Fibroblast of skin of right quadriceps (primary cell): ENCODE data around the gene RIMBP2.

ENCODE experiments used
- DNase-seq: peaks from one replicate; pipeline ENCODE4 v3.0.0-alpha.2; 2013

The RIMBP2 gene

GRCh38 chr12:130455161-130455560, 260.9 kb downstream of the RIMBP2 start:
- DNase-seq = no peak

- DNase-seq = no peak
Measured at GRCh38 chr12:130454296-130454695, 261.8 kb downstream of the RIMBP2 start.

GRCh38 chr12:130452546-130452945, 263.6 kb downstream of the RIMBP2 start:
- DNase-seq = no peak

GRCh38 chr12:130451001-130451930, 264.8 kb downstream of the RIMBP2 start:
- DNase-seq = no peak

- no peak for DNase-seq
Measured at GRCh38 chr12:130449291-130449690, 266.8 kb downstream of the RIMBP2 start.

GRCh38 chr12:130448044-130448821, 267.9 kb downstream of the RIMBP2 start:
- DNase-seq = no peak

- no peak for DNase-seq
Measured at GRCh38 chr12:130447655-130447965, 268.5 kb downstream of the RIMBP2 start.

GRCh38 chr12:130446846-130447654, 269.0 kb downstream of the RIMBP2 start:
- no peak for DNase-seq

GRCh38 chr12:130444986-130445385, 271.1 kb downstream of the RIMBP2 start:
- DNase-seq = no peak

- DNase-seq = no peak
Measured at GRCh38 chr12:130444061-130444460, 272.0 kb downstream of the RIMBP2 start.

- no peak for DNase-seq
Measured at GRCh38 chr12:130441771-130442760, 274.0 kb downstream of the RIMBP2 start.

GRCh38 chr12:130440411-130441080, 275.6 kb downstream of the RIMBP2 start:
- DNase-seq = no peak

GRCh38 chr12:130439250-130439649, 276.8 kb downstream of the RIMBP2 start:
- DNase-seq = no peak

GRCh38 chr12:130438711-130439110, 277.4 kb downstream of the RIMBP2 start:
- no peak for DNase-seq

GRCh38 chr12:130438243-130438620, 277.9 kb downstream of the RIMBP2 start:
- no peak for DNase-seq

GRCh38 chr12:130437555-130438242, 278.4 kb downstream of the RIMBP2 start:
- DNase-seq = no peak

GRCh38 chr12:130436741-130437501, 279.2 kb downstream of the RIMBP2 start:
- DNase-seq = no peak

- DNase-seq = no peak
Measured at GRCh38 chr12:130435826-130436225, 280.3 kb downstream of the RIMBP2 start.

GRCh38 chr12:130435331-130435730, 280.8 kb downstream of the RIMBP2 start:
- no peak for DNase-seq

GRCh38 chr12:130434560-130434959, 281.5 kb downstream of the RIMBP2 start:
- DNase-seq = no peak
